ENCODE results near the gene EVL.

EVL gene

GRCh38 chr14:100066962-100067361 lies 1.7 kb downstream of the EVL start:
- no peak for DNase-seq (ENCODE audit: low read depth)

GRCh38 chr14:100067481-100067880 lies 2.3 kb downstream of the EVL start:
- DNase-seq (ENCODE audit: low read depth) = no peak

- DNase-seq (ENCODE audit: low read depth) = peak; percentile 89
Measured at GRCh38 chr14:100067971-100068959, 3.0 kb downstream of the EVL start.

- DNase-seq (ENCODE audit: low read depth) = no peak
Measured at GRCh38 chr14:100069161-100069800, 4.1 kb downstream of the EVL start.

GRCh38 chr14:100070310-100070709 lies 5.1 kb downstream of the EVL start:
- no peak for DNase-seq (ENCODE audit: low read depth)

- DNase-seq (ENCODE audit: low read depth) = no peak
Measured at GRCh38 chr14:100071545-100071944, 6.3 kb downstream of the EVL start.

GRCh38 chr14:100072783-100073346 lies 7.6 kb downstream of the EVL start:
- peak; percentile 63 for DNase-seq (ENCODE audit: low read depth)

DNA sequence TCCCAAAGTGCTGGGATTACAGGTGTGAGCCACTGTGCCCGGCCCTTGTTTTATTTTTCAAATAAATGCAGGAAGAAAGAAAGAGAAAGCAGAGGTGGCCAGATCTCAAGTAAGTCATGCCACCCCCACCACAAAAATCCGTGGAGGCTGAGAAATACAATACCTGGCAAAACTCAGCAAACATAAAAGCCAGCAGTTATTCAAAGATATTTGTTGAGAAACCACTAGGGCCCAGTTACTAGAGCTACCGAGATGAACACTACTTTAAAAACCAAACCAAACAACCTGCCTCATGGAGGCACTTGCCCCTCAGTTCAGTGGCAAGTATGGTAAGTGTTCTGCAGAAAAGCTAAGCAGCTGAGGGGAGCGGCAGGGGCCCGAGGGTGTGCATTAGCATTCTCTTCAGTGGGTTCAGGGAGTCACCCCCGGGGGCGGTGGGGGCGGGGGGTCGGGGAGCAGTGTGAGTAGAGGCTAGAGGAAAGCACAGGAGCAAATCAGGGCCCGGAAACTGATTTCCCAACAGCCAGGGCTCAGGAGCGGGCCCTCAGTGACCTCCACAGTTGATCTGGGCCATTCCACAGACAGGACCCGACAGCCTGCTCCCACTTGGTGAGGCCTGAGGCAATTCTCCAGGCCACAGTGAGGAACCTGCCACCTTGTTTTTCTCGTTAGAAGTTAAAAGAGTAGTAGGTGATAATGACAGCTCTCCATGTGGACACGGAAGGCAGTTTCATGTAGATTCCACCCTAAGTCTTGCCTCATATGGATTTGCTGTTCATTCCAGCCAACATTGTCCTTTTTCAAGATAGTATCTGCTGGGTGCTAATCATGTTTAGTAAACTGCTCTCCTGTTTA lies 8.6 kb downstream of the EVL start:
- no peak for DNase-seq (ENCODE audit: low read depth)

GRCh38 chr14:100074431-100075100 lies 9.3 kb downstream of the EVL start:
- no peak for DNase-seq (ENCODE audit: low read depth)

DNA sequence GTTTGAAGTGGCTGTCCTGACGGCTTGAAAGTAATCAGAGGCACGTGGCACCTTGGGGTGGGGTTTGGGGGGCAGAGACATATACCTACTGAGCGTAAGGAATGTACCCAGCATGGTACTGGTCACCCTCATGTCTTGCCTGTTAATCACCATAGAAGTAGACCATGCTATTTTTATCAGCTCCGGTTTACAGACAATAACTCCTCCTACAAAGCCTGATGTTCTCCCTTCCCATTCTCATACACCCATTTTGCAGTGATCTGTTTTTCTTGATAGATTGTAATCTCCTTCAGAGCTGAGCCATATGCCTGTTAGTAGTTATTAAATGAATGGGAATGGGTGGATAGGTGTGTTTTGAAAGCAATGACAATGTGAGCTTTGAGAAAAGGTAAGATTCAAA lies 10.5 kb downstream of the EVL start:
- no peak for DNase-seq (ENCODE audit: low read depth)

GRCh38 chr14:100076133-100076532 lies 10.9 kb downstream of the EVL start:
- no peak for DNase-seq (ENCODE audit: low read depth)

- no peak for DNase-seq (ENCODE audit: low read depth)
Measured at GRCh38 chr14:100076606-100077005, 11.4 kb downstream of the EVL start.

- DNase-seq (ENCODE audit: low read depth) = no peak
Measured at GRCh38 chr14:100077441-100077840, 12.2 kb downstream of the EVL start.

GRCh38 chr14:100078216-100078803 lies 13.1 kb downstream of the EVL start:
- DNase-seq (ENCODE audit: low read depth) = no peak

DNA sequence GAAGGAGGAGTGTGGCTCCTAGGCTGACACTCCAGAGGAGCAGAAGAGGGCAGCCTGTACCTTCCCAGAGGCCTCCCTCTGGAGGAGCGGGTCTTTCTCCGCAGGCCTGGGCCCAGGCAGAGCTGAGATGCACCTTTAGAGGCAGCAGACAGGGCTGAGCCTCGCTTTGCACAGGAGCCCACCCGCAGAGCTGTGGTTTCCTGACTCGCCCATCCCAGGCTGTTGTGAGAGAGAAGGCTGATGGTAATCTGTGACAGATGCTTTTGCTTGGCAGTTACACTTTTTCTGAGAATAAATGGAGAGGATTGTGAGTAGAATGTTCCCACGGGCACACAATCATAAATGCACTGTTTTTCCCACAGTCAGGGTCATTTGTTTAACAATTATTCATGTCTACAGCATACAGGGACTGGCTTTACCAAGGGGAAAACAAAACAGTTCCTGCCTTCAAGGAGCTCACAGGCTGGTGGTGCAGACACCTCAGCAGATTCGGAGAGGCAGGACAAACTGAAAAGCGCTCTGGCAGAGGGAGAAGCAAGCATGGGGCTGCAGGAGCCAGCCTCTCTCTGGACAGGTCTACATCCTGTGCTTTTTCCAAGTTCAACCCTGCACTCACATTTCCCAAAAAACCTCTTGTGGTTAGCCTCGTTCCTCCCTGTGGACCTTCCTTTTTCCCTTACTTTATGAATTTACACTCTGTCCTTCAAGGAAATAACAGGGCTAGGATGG lies 13.9 kb downstream of the EVL start:
- peak; percentile 59 for DNase-seq (ENCODE audit: low read depth)

GRCh38 chr14:100079726-100080005 lies 14.4 kb downstream of the EVL start:
- DNase-seq (ENCODE audit: low read depth) = no peak

DNA sequence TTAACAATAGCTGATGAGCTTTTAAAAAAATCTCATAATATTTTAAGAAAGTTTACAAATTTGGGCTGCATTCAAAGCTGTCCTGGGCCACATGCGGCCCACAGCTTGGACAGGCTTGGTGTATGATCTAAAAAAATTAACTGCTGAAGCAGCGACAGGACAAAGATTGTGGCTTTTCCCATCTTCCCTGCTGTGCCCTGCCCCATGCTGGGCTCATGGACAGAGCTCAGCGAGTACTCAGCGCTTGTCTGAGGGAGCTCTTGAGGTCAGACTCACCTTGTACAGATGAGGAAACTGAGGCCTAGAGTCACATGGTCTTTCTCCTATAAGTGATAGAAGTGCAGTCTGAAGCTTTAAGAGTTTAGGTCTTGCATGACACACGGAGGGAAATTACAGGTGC lies 15.0 kb downstream of the EVL start:
- DNase-seq (ENCODE audit: low read depth) = no peak

DNA sequence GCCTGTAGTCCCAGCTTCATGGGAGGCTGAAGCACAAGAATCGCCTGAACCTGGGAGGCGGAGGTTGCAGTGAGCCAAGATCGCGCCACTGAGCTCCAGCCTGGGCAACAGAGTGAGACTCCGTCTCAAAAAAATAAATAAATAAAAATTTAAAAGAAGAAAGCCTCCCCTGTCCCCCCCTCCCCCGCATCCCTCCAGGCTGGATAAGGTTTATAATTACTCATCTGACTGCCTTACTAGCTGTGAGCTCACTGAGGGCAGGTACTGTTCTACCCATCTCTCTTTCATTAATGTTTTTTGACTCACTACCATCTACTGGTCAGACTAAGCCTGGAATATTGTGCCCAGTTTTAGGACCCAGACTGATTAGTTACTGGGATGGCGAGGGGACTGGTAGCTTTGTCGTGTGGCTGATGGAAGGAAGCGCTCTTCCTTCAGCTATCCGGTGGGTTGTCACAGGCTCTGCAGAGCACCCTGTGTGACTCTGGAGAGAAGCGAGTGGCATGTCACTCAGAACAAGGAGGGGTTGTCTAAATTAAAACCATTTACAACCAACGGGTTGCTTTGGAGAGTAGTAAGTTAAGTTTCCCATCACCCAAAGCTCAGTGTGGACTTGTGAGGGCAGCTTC lies 16.9 kb downstream of the EVL start:
- no peak for DNase-seq (ENCODE audit: low read depth)

GRCh38 chr14:100082723-100083122 lies 17.5 kb downstream of the EVL start:
- DNase-seq (ENCODE audit: low read depth) = no peak

DNA sequence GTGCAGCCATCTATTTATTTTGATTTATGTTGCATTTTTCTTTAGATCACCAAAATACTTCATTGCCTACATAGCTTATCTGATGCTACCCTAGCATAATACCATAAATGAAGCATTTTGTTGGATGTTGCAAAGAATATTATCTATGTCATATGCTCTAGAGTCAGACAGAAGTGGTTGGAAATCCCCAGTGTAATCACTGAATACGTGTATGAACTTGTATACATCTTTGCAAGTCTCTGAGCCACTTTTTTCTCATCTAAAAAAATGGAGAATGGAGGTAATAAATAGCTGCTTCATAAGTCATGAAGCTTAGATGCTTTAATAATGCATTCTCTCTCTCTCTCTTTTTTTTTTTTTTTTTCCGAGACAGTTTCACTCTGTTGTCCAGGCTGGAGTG lies 18.5 kb downstream of the EVL start:
- DNase-seq (ENCODE audit: low read depth) = no peak
